GM12874 (cell line): Measurements from ENCODE around the gene ARHGEF1.

Experiments
- CTCF ChIP-seq: IDR thresholded peaks from 2 replicates; pipeline ENCODE4 v1.5.1; 2011; ENCODE audit warnings: low read depth, mild to moderate bottlenecking, control low read depth, low read length, moderate library complexity; ENCODE audit not compliant: insufficient read depth

Gene ARHGEF1

GRCh38 chr19:41939861-41940730, 57.1 kb downstream of the ARHGEF1 start:
- TF ChIP-seq CTCF = no peak

- no peak for TF ChIP-seq CTCF
These were observed 57.9 kb downstream of the ARHGEF1 start for GRCh38 chr19:41940731-41941409.

DNA sequence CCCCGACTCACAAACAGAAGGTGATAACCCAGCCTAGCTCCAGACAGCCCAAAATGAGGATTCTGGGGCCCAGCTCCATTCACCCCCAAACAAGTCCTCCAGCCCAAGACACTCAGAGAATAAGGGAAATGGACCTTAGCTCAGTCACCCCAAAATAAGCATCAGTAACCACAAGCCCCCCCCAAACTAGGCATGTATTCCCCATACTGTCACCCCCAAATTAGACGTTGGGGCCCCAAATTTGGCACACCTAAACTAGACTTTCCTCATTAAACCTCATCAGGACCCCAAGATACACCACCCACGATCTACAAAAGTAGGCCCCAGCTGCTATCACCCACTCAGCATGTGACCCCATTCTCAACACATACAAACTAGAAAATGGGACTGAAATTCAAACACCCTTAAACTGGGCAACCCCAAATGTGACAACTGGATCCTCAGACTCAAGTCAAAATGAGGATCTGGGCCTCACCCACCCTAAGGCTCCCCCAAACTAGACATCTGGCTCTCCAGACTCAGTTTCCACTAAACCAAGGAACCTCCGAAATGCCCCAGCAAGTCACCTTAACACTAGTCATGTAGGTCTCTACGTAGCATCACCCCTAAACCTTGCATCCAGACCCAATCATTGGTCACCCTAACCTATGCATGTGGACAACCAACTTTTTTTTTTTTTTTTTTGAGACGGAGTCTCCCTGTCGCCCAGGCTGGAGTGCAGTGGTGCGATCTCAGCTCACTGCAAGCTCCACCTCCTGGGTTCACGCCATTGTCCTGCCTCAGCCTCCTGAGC, 58.6 kb downstream of the ARHGEF1 start:
- TF ChIP-seq CTCF = no peak

DNA sequence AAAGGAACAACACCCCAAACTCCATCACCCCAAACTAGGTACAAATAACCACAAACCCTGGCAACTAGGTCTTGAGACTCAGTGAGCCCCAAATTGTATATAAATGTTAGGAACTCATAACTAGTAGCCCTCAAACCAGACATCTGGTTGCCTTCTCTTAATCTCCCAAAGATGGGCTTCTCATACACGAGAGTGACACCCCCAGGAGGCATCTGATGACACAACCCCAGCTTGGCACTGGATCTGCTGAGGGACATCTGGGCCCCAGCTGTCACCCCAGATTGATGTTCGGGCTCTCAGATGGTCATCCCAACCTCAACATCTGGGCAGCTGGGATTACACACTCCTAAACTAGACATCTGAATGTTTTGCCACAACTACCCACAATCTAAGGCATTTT, 61.4 kb downstream of the ARHGEF1 start:
- no peak for TF ChIP-seq CTCF

GRCh38 chr19:41945135-41945766, 62.3 kb downstream of the ARHGEF1 start:
- no peak for TF ChIP-seq CTCF

DNA sequence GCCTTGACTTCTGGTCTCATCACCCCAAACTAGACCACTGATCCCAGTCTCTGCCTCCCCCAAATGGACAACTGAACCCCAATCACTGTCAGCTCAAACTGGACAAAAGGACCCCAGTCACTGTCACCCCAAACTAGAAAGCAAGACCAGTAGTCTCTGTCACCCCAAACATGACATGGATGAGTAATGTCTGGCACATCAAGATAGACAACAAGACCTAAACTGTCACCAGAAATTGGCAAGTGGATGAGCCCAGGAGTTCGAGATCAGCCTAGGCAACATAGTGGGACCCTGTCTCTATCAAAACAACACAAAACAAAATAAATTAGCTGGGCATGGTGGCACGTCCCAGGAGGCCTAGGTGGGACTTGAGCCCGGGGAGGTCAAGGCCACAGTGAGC, 64.1 kb downstream of the ARHGEF1 start:
- no peak for TF ChIP-seq CTCF

- peak; percentile 99 for TF ChIP-seq CTCF
These were observed 68.7 kb downstream of the ARHGEF1 start for GRCh38 chr19:41951686-41952172.
